Astrocyte of the hippocampus (primary cell): ENCODE measurements around the gene DAD1.

ENCODE experiments used
- DNase-seq: peaks from one replicate; pipeline ENCODE4 v3.0.0; 2011; ENCODE audit warnings: low read depth, low spot score

Gene DAD1

GRCh38 chr14:22519877-22520685, 68.9 kb downstream of the DAD1 start:
- DNase-seq, result peak; percentile 69

GRCh38 chr14:22518073-22518472, 71.0 kb downstream of the DAD1 start:
- DNase-seq, result peak; percentile 56

- DNase-seq, result no peak
Observed at GRCh38 chr14:22517117-22517720, 71.8 kb downstream of the DAD1 start.

GRCh38 chr14:22515929-22516328, 73.1 kb downstream of the DAD1 start:
- no peak for DNase-seq
